Measurements from ENCODE around the gene CGB2.
A peak's percentile ranks its signal among the peaks of the same experiment; 100 is the strongest.

CGB2 gene

GRCh38 chr19:49031642-49032301 lies at the start of gene CGB2:
TSS of gene CGB2 (plus strand) at chr19:49031890. CDS start at chr19:49032096, 206 bp downstream.
- peak; percentile 80 for DNase-seq (ENCODE audit: low read depth)

DNA sequence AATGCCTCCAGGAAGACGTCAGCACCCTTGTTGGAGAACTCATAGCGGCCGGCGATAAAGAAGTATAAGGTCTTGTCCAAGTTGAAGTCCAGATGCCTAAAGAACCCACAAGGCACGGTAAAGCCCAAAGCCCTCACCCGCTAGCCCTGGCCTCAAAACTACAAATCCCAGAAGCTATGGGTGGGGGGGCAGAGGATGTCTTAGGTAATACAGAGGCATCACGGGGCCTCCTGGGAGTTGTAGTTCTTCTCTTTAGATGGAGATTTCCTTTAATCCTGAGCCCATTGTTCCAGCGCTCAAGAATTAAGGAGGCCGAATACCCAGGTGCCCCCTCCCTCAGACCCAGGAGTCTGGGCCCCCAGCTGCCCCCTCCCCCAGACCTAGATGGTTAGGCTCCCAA lies 49.4 kb upstream of the CGB2 start:
- no peak for DNase-seq (ENCODE audit: low read depth)

DNA sequence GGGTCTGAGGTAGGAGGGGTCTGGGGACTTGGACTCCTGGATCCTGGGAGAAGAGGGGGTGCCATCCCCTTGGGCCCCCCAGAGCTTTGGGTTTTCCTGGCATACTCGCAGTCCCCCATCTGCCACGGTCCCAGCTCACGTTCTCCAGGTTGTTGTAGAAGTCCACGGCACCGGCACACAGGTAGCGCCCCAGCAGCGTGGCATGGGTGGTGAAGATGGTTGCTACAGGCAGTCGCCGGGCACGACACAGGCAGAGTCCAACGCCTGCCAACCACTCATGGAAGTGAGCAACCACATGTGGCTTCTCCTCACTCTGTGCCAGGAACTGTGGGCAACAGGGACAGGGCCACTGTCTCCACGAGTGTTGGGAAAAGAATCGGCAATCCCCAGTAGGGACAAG lies 46.0 kb upstream of the CGB2 start:
- no peak for DNase-seq (ENCODE audit: low read depth)

GRCh38 chr19:48986211-48986610 lies 45.5 kb upstream of the CGB2 start:
- DNase-seq (ENCODE audit: low read depth), result no peak

- DNase-seq (ENCODE audit: low read depth), result no peak
Measured at GRCh38 chr19:48987323-48987722, 44.4 kb upstream of the CGB2 start.

DNA sequence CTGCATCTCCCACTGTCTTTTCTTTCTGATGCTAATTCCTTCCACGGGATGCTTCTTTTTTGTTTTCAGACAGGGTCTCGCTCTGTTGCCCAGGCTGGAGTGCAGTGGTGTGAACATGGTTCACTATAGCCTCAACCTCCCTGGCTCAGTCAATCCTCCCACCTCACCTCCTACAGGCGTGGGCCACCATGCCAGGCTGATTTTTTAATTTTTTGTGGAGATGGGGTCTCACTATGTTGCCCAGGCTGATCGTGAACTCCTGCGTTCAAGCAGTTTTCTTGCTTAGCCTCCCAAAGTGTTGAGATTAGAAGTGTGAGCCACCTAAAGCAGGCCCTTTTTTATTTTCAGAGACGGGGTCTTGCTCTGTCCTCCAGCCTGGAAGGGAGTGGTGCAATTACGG lies 43.4 kb upstream of the CGB2 start:
- no peak for DNase-seq (ENCODE audit: low read depth)

DNA sequence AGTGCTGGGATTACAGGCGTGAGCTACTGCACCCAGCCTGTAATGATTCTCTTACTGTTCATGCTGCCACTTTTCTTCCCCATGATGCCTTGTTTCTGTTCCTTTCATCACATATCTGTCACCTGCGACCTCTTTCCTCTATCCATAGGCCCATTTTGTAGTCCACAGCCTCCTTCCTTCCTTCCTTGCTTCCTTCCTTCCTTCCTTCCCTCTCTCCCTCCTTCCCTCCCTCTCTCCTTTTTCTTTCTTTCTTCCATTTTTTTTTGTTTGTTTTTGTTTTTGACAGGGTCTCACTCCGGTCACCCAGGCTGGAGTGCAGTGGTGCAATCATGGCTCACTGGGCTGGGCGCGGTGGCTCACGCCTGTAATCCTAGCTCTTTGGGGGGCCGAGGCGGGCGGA lies 42.8 kb upstream of the CGB2 start:
- DNase-seq (ENCODE audit: low read depth), result no peak

DNA sequence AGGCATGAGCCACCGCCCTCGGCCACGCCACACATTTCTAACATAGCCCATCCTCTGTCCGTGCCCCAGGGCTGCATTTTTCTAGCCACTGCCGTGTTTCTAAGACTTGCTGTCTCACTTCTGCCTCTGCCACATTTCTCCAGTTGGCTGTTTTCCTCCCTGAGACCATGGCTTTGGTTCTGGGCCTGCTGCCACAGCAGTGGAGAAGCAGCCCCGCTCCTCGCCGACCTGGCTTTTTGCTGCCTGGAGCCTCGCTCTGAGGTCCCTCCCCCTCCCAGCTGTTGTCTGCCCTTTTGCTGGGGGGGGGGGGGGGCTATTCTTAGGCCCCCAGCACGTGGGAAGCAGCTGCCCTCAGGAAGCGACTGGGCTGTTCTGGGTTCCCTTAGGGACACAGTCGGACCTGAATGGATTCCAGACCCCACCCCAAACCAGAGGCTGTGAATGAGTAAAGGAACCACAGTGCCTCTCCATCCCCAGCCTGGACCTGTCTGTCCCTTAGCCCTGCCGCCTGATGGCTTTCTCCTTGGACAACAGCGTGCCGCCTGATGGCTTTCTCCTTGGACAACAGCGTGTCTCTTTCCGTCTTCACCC lies 41.9 kb upstream of the CGB2 start:
- DNase-seq (ENCODE audit: low read depth), result no peak

GRCh38 chr19:48990400-48990799 lies 41.3 kb upstream of the CGB2 start:
- DNase-seq (ENCODE audit: low read depth), result no peak

GRCh38 chr19:48991011-48991609 lies 40.6 kb upstream of the CGB2 start:
- no peak for DNase-seq (ENCODE audit: low read depth)

GRCh38 chr19:48991873-48992580 lies 39.7 kb upstream of the CGB2 start:
- DNase-seq (ENCODE audit: low read depth), result no peak

DNA sequence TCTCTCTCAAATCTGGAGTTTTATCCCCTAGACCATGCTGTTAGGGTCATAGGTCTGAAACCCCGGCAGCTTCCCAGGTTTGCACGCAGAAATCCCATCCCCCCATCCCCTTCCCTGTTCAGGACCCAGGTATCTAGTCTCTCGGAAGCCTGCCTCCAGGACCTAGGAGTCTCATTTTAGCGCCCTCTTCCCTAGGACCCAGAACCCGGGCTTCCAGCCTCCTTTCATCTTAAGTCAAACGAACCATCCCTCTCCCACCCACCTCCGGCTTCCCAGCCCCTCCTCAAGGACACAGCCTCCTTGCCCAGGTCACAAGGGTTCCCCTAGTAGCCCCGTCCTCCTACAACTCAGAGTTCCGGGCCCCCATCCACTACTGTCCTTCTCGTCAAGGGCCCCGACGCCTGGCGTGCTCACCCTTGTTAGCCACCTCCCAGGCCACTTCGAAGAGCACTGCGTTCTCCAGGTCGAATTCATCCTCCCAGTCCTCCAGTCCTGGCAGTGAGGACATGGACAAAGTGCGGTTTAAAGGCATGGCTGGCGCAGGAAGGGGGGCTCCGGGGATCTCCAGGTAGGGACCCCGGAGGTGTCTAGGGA lies 39.0 kb upstream of the CGB2 start:
- DNase-seq (ENCODE audit: low read depth), result no peak

- peak; percentile 100 for DNase-seq (ENCODE audit: low read depth)
Measured at GRCh38 chr19:48993175-48994034, 38.3 kb upstream of the CGB2 start, which contains the start of the genes GYS1 and RUVBL2. TSS of gene GYS1 (minus strand) at chr19:48993309. CDS start at chr19:48993112, 197 bp downstream. TSS of gene RUVBL2 (plus strand) at chr19:48993887. CDS start at chr19:48993912, 25 bp downstream.

GRCh38 chr19:48994035-48994386 lies 37.7 kb upstream of the CGB2 start:
- DNase-seq (ENCODE audit: low read depth), result no peak

GRCh38 chr19:48997972-48998371 lies 33.7 kb upstream of the CGB2 start:
- peak; percentile 48 for DNase-seq (ENCODE audit: low read depth)

DNA sequence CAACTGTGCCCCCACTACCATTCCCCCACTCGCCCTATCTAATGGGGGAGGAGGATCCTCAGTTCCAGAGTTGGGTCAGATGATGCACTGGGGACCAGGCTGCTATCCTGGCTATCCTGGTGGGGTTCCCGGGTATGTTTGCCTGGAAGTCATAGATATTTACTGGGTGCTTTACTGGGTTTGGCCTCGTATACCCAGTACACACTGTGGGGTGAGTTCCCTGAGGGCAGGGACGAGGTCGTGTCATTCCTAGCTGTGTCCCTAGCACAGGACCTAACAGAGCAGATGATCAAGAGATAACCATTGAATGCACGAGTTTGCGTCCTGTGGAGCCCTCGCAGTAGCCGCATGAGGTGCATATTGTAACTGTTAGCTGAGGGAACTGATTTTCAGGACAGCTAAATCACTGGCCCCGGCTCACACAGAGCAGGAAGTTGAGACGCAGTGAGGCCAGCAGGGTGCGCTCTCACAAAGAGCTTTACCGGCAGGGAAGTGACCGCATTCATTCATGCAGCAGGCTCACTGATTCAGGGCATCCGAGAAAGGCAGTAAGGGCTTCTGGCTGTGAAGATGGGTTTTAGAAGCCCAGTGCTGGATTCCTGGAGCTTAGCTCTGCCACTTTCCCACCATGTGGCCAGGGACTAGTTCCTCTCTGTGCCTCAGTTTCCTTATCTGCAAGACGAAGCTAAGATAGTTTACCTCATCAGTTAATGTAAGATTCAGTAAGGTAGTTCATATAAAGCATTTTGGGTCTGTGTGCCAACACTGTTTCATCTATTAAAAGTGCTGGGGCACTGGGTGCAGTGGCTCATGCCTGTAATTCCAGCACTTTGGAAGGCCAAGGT lies 32.0 kb upstream of the CGB2 start:
- peak; percentile 58 for DNase-seq (ENCODE audit: low read depth)

DNA sequence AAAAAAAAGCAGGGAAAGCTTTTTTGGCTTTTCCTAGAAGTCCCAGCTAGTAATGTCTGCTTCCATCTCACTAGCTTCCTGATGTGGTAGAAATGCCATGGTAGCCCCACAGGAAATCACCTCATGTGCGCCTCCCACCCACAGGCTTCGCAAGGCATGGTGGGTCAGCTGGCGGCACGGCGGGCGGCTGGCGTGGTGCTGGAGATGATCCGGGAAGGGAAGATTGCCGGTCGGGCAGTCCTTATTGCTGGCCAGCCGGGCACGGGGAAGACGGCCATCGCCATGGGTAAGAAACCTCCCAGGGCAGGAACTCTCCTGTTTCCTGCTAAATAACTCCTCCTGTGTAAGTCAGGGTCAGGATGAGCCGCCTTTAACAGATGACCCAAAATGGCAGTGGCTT lies 27.6 kb upstream of the CGB2 start:
- DNase-seq (ENCODE audit: low read depth), result no peak

GRCh38 chr19:49004964-49005614 lies 26.6 kb upstream of the CGB2 start:
- no peak for DNase-seq (ENCODE audit: low read depth)

- DNase-seq (ENCODE audit: low read depth), result no peak
Measured at GRCh38 chr19:49006905-49007304, 24.8 kb upstream of the CGB2 start.

- no peak for DNase-seq (ENCODE audit: low read depth)
Measured at GRCh38 chr19:49009828-49010227, 21.9 kb upstream of the CGB2 start.
